ENCODE data around the gene AARS2.
A peak's percentile ranks its signal among the peaks of the same experiment; 100 is the strongest.

Gene AARS2

GRCh38 chr6:44305200-44305725, 7.9 kb downstream of the AARS2 start:
- Histone ChIP-seq H3K27me3 (ENCODE audit: insufficient read depth, poor library complexity, severe bottlenecking) (no peaks in the 10 kb centered on the region), H3K27ac (replicated peaks) (no peak overlapping the region), H3K4me3 (replicated peaks; ENCODE audit: insufficient read depth, low read length) (no peak overlapping the region)
- TF ChIP-seq GABPA (IDR thresholded peaks at IDR 0.05; ENCODE audit: low read depth) (no peak), SPI1 (IDR thresholded peaks at IDR 0.05; ENCODE audit: borderline replicate concordance, low read depth) (no peak), POLR2AphosphoS5 (IDR thresholded peaks at IDR 0.05; ENCODE audit: low read depth) (no peak)
- TF ChIP-seq, protein P1, sequence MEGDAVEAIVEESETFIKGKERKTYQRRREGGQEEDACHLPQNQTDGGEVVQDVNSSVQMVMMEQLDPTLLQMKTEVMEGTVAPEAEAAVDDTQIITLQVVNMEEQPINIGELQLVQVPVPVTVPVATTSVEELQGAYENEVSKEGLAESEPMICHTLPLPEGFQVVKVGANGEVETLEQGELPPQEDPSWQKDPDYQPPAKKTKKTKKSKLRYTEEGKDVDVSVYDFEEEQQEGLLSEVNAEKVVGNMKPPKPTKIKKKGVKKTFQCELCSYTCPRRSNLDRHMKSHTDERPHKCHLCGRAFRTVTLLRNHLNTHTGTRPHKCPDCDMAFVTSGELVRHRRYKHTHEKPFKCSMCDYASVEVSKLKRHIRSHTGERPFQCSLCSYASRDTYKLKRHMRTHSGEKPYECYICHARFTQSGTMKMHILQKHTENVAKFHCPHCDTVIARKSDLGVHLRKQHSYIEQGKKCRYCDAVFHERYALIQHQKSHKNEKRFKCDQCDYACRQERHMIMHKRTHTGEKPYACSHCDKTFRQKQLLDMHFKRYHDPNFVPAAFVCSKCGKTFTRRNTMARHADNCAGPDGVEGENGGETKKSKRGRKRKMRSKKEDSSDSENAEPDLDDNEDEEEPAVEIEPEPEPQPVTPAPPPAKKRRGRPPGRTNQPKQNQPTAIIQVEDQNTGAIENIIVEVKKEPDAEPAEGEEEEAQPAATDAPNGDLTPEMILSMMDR (IDR thresholded peaks at IDR 0.05; ENCODE audit: insufficient read depth, low read length): no peak
- TF ChIP-seq, protein P2, sequence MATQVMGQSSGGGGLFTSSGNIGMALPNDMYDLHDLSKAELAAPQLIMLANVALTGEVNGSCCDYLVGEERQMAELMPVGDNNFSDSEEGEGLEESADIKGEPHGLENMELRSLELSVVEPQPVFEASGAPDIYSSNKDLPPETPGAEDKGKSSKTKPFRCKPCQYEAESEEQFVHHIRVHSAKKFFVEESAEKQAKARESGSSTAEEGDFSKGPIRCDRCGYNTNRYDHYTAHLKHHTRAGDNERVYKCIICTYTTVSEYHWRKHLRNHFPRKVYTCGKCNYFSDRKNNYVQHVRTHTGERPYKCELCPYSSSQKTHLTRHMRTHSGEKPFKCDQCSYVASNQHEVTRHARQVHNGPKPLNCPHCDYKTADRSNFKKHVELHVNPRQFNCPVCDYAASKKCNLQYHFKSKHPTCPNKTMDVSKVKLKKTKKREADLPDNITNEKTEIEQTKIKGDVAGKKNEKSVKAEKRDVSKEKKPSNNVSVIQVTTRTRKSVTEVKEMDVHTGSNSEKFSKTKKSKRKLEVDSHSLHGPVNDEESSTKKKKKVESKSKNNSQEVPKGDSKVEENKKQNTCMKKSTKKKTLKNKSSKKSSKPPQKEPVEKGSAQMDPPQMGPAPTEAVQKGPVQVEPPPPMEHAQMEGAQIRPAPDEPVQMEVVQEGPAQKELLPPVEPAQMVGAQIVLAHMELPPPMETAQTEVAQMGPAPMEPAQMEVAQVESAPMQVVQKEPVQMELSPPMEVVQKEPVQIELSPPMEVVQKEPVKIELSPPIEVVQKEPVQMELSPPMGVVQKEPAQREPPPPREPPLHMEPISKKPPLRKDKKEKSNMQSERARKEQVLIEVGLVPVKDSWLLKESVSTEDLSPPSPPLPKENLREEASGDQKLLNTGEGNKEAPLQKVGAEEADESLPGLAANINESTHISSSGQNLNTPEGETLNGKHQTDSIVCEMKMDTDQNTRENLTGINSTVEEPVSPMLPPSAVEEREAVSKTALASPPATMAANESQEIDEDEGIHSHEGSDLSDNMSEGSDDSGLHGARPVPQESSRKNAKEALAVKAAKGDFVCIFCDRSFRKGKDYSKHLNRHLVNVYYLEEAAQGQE (IDR thresholded peaks at IDR 0.05; ENCODE audit: insufficient replicate concordance, low read depth): no peak
- DNase-seq (ENCODE audit: low read depth in 1 of 2, low spot score in 1 of 2): no peak

- Histone ChIP-seq H3K27me3 (ENCODE audit: insufficient read depth, poor library complexity, severe bottlenecking) (no peaks in the 10 kb centered on the region), H3K27ac (replicated peaks) (no peak overlapping the region), H3K4me3 (replicated peaks; ENCODE audit: insufficient read depth, low read length) (no peak overlapping the region)
- peak in 1 of 2 experiments; percentile 21 for DNase-seq (ENCODE audit: low read depth in 1 of 2, low spot score in 1 of 2)
- TF ChIP-seq, protein P1 (IDR thresholded peaks at IDR 0.05; ENCODE audit: insufficient read depth, low read length): peak; percentile 43
- TF ChIP-seq GABPA (IDR thresholded peaks at IDR 0.05; ENCODE audit: low read depth): no peak
Observed at GRCh38 chr6:44304282-44305199, 8.6 kb downstream of the AARS2 start.

- Histone ChIP-seq H3K4me3 (replicated peaks; ENCODE audit: insufficient read depth, low read length) (no peak overlapping the region), H3K27ac (replicated peaks) (no peak overlapping the region), H3K27me3 (ENCODE audit: insufficient read depth, poor library complexity, severe bottlenecking) (no peaks in the 10 kb centered on the region)
- TF ChIP-seq, protein P2 (IDR thresholded peaks at IDR 0.05; ENCODE audit: insufficient replicate concordance, low read depth): no peak
- TF ChIP-seq GABPA (IDR thresholded peaks at IDR 0.05; ENCODE audit: low read depth): no peak
- TF ChIP-seq POLR2AphosphoS5 (IDR thresholded peaks at IDR 0.05; ENCODE audit: low read depth): no peak
- TF ChIP-seq SPI1 (IDR thresholded peaks at IDR 0.05; ENCODE audit: borderline replicate concordance, low read depth): no peak
- TF ChIP-seq, protein P1 (IDR thresholded peaks at IDR 0.05; ENCODE audit: insufficient read depth, low read length): no peak
- no peak for DNase-seq (ENCODE audit: low read depth in 1 of 2, low spot score in 1 of 2)
Observed at GRCh38 chr6:44303842-44304241, 9.3 kb downstream of the AARS2 start.

Data from HL-60 (cell line).